Endometrium (tissue), 2 donors: Measurements from ENCODE around the gene C10orf71.

Experiments
- FAIRE-seq: peaks from 2 replicates; lab custom pipeline; 2012; peaks lifted over from hg19 to GRCh38; lab: Jason Lieb, UNC
- donor health status: control.
- donor health status: control.

The C10orf71 gene

GRCh38 chr10:49344840-49345239 lies 45.9 kb downstream of the C10orf71 start:
- no peak for FAIRE-seq

DNA sequence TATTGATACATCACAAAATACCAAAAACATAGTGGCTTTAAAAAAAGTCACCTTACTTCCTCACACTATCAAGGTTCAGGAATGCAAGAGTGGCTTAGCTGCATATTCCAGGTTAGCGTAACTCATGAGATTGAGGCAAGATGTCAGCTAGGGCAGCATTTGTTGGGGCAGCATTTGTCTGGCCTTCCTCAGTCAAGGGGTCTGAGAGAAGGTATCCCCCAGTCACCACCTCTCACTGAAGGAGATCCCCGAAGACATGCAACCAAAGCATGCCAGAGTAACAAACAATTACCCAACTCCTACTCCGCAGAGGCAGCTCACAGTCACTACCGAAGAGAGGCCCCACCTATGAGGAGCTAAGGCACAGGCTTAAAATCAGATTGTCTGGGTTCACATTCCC lies 48.4 kb downstream of the C10orf71 start:
- FAIRE-seq = no peak

DNA sequence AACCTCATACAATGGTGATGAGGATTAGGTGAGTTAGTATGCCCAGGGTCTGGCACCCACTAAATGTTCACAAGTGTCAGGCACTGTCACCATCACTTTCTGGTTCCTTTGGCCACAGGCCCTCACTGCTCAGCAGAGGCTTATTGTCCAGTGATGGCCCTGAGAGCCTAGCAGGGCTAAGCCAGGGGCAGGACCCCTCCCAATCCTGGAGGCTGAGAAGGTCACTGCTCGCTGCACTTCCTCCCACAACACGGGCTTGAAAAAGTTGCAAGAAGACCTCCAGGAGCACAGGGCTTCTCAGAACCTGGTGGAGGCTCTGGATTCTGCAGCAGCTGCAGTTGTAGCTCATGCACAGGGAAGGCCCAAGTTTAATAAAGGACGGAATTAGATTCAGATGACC lies 48.9 kb downstream of the C10orf71 start:
- no peak for FAIRE-seq

- no peak for FAIRE-seq
These were observed 49.6 kb downstream of the C10orf71 start for GRCh38 chr10:49348593-49348992.

DNA sequence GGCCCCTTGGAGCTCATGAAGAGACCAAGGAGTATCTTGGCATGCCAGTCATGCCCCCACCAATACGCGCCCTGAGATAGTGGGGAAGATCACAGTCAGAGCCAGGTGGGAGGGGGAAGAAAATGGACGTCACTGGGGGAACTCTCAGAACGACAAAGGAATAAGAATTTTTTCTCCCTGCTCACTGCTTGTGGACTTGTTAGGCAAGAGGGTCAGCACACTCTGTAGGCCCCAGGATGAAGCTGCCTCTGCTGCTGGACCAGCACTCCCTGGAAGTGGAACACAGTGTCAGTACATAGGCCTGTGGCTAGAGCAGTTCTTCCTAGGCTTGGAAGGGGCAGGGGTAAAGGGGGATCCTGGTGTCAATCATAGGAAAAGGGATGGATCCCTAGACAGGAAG lies 50.4 kb downstream of the C10orf71 start:
- FAIRE-seq = no peak

DNA sequence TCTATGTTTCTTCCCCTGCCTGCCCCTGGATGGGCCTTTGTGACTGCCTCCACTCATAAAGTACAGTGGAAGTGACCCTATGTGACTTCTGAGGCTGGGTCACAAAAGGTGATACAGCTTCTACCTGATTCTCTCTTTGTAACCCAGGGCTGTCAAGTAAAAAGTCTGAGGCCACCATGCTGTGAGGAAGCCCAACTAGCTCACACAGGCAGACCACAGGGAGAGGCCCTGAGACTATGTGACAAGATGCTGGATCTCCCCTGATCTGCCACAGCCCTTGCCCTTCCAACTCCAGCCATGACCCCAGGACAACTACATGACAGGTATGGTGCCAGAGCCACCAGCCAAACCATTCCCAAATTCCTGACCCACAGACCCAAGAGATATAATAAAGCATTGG lies 51.2 kb downstream of the C10orf71 start:
- no peak for FAIRE-seq

DNA sequence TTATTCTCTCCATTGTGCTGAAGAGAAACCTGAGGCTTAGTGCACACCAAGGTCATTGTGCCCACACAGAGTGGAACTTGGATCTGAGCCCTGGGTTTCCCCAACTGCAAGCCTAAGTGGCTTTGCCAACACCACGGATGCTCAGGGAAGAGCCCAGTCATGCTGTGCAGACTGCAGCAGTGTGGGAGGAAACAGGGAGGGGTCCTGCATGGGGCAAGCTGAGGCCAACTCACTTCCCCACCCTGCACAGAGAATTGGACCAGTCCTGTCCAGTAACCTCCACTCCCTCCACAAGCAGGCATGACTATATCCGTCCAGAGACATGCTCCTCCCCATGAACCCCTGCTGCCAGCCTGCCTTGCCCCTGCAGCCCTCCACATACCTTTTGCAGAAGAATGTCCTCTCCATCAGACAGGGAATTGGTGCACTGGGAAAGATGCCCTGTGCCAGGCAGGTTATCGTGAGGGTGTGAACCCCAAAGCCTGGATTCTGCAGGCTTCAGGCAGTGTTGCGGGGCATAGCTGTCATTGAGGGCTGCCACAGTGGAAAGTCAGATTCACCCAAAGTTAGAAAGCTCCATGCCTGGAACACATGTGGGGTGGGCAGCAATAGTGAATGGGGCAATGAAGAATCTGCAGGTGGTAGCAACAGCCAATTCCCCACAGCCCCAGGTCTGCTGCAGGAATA lies 52.0 kb downstream of the C10orf71 start:
- FAIRE-seq = no peak

DNA sequence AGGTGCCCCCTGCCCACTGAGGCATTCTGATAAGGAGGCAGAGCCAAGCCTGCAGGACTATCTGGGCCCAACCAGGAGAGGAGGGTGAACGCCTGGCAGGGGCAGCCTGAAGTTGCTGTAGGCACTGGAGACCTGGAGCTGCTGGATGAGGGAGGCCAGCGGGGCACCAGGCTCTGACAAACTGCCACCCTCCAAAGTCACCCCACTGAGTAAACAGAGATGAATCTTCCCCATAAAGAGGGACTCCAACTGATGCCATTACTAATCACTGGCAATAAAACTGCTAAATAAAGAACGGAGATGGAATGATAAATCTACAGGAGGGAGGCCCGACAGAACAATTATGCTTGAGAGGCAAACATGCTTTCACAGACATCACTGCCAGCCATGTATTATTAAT lies 52.7 kb downstream of the C10orf71 start:
- no peak for FAIRE-seq

DNA sequence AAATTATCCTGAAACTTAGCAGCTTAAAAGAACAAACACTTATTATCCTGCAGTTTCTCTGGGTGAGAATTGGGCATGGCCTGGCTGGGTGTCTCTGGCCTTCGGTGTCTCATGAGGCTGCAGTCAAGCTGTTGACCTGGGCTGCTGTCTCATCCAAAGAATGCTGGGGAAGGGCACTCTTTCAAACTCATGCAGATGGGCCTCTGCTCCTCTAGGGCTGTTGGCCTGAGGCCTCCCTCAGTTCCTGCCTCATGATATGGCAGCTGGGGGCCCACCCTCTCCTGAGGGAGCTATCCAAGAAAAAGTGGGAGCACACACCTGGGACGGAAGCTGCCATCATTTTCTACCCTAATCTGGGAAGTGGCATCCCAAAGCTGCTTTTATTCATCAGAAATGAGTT lies 53.4 kb downstream of the C10orf71 start:
- FAIRE-seq = no peak

- FAIRE-seq = no peak
These were observed 54.3 kb downstream of the C10orf71 start for GRCh38 chr10:49353026-49353894.

GRCh38 chr10:49353895-49354566 lies 55.1 kb downstream of the C10orf71 start:
- FAIRE-seq = no peak

- no peak for FAIRE-seq
These were observed 55.6 kb downstream of the C10orf71 start for GRCh38 chr10:49354593-49354992.

DNA sequence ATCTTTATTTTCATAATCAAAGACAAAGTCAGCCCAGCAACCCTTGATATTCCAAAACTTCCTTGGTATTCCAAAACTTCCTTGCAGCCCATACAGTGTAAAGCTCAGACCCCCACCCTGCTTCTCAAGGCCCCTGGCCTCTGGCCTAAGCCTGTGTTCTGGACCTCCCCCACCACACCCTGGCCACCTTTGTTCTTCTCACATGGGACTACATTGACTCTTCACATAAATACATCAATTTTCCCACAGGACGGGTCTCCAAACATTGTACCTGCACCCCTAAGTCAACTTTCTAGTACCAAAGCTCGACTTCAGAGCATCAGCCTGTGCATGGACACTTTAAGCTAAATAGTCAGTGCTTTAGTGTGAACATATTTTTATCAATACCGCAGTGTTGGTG lies 56.3 kb downstream of the C10orf71 start:
- no peak for FAIRE-seq

- no peak for FAIRE-seq
These were observed 57.2 kb downstream of the C10orf71 start for GRCh38 chr10:49356181-49356580.

GRCh38 chr10:49356944-49357343 lies 58.0 kb downstream of the C10orf71 start:
- FAIRE-seq = no peak

- FAIRE-seq = no peak
These were observed 58.9 kb downstream of the C10orf71 start for GRCh38 chr10:49357910-49358309.

DNA sequence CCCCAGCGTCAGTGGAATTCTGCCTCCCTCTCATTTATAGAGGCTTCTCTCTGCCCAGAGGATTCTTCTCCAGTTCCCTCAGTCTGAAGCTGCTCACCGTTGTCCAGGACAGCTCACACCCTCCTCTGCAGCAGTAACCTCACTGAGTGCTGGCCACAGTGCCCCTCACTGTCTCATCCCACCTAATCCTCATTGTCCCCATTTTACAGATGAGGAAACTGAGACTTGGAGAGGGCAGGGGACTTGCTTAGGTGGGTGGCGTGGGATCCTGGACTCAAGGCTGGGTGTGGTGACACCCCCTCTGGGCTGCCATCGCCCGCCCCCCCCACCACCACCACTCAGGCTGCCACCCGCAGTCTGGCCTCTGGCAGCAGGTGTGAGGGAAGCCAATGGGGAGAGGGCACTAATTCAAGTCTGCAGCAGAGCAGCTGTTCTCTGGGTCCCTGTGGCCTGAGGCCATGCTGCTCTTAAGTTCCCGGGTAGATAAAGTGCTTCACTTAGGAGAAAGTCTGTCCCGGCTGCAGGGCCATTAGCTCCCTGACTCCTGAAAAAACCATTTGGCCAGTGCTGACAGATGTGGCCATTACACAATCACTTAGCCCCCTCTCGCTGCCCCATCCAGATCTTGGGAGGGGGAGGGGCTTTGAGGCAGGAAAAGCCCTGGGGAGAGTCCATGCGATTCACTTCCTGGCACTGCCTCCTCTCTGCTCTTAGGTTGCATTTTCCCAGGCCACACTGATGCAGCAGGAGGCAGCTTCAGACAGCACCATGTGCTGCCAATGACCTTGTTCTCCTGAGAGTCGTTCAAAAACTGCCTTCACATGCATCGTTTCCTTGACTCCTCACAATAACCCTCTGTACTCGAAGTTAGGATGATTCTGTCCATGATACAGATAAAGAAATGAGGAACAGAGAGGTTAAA lies 60.6 kb downstream of the C10orf71 start:
- no peak for FAIRE-seq

- FAIRE-seq = no peak
These were observed 61.6 kb downstream of the C10orf71 start for GRCh38 chr10:49360271-49361177.

GRCh38 chr10:49361178-49361554 lies 62.2 kb downstream of the C10orf71 start:
- no peak for FAIRE-seq

DNA sequence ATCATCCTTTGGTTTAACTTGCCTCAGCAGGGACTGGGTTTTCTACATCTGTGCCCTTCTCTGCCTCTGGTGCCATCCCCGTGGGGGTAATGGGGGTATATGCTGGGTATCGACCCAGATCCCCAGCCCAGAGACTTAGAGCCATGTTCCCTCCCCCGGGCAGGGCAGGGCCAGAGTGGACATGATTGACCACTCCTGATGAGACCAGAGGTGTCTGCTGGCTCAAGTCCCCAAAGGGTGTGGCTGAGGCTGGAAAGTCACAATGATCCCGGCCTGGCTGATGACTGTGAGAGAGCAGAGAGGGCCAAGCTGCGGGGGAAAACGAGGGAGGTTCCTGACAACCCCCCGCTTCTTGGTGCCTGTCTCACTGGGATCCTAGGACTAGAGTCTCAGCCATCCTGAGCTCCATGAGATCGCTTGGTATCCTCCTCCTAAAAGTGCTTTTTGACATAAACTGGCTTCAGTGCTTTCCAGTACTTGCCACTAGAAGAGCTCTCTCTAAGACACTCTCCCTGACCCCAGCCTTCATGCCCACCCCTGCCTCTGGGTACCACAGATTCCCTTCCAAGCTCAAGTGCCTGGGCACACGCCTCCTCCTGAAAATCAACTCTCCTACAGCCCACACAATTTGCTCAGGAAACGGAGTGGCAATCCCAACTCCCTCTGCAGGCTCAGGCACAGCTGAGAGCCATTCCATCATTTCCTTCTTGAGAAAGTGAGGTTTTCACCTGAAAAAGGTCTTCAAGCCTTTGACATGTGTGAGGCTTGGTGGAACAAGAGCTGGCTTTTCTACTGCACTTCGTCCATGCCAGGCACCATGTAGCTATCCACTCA lies 63.0 kb downstream of the C10orf71 start:
- FAIRE-seq = no peak
